Thymus (tissue), 11 donors: ENCODE measurements around the gene EID3. TPM values are rescaled to one million over a fixed set of nuclear protein-coding genes. Genes with fewer than 3 reads are reported as not detected.

Experiments
- DNase-seq, 9 donors: peaks; one replicate each; pipeline ENCODE4 v3.0.0-alpha.2; 2013; ENCODE audit warnings: low spot score in 9 of 9, low read depth in 6 of 9, missing footprints in 1 of 9
- H3K27ac ChIP-seq, 2 donors: one replicate each; pipeline ENCODE4 v1.5.1; 2013; ENCODE audit warnings: control low read depth in 1 of 2, low read depth in 1 of 2, low read length in 1 of 2, mild to moderate bottlenecking in 1 of 2, moderate library complexity in 1 of 2
- H3K27me3 ChIP-seq, 2 donors: one replicate each; pipeline ENCODE4 v1.5.1; 2013; ENCODE audit warnings: low read length in 1 of 2; ENCODE audit not compliant: control insufficient read depth in 2 of 2, insufficient read depth in 1 of 2
- H3K36me3 ChIP-seq, 2 donors: one replicate each; pipeline ENCODE4 v1.5.1; 2013; ENCODE audit warnings: low read length in 1 of 2, mild to moderate bottlenecking in 1 of 2, moderate library complexity in 1 of 2; ENCODE audit not compliant: control insufficient read depth in 2 of 2, insufficient read depth in 2 of 2
- H3K4me1 ChIP-seq, 2 donors: one replicate each; pipeline ENCODE4 v1.5.1; 2013; ENCODE audit warnings: low read length in 2 of 2; ENCODE audit not compliant: control insufficient read depth in 2 of 2, insufficient read depth in 2 of 2
- H3K4me3 ChIP-seq, 2 donors: one replicate each; pipeline ENCODE4 v1.5.1; 2013; ENCODE audit warnings: low read length in 2 of 2, control low read depth in 1 of 2, mild to moderate bottlenecking in 1 of 2
- H3K9me3 ChIP-seq, 2 donors: one replicate each; pipeline ENCODE4 v1.5.1; 2013; ENCODE audit warnings: low read length in 1 of 2, mild to moderate bottlenecking in 1 of 2; ENCODE audit not compliant: control insufficient read depth in 2 of 2, insufficient read depth in 1 of 2
- WGBS: extraction: QIAGEN DNeasy Blood & Tissue Kit; methylation state at CpG from one replicate; pipeline ENCODE4 v1.1.7; 2013; 5-methylcytosine and 5-hydroxymethylcytosine counted together
- polyA plus RNA-seq: library from polyadenylated mRNA; stranded (reverse); fragments of 200-250 nt; gene quantifications from one replicate; pipeline ENCODE4 v1.2.3, GENCODE V29; 2013
- total RNA-seq: library from RNA; stranded (reverse); fragments of 120-200 nt; gene quantifications from one replicate; pipeline ENCODE4 v1.2.4, GENCODE V29; 2013
- donor health status: healthy.

EID3 gene
- total and polyA plus RNA-seq, 2 donors = 4.2 to 7.8 TPM

- H3K4me1 ChIP-seq = peaks cover 2 to 4% of the 10 kb centered on the region in 2 donors
- H3K4me3 ChIP-seq = no peak overlapping the region
- no peak for DNase-seq
- H3K27ac ChIP-seq = no peak overlapping the region
- no peaks in the 10 kb centered on the region for H3K27me3 ChIP-seq
- H3K36me3 ChIP-seq = no peaks in the 10 kb centered on the region
- no peaks in the 10 kb centered on the region for H3K9me3 ChIP-seq
- whole genome bisulfite sequencing = 94% methylated on average over 4 of the region's 4 CpGs
These were observed 28.7 kb upstream of the EID3 start for GRCh38 chr12:104274811-104275210.

DNA sequence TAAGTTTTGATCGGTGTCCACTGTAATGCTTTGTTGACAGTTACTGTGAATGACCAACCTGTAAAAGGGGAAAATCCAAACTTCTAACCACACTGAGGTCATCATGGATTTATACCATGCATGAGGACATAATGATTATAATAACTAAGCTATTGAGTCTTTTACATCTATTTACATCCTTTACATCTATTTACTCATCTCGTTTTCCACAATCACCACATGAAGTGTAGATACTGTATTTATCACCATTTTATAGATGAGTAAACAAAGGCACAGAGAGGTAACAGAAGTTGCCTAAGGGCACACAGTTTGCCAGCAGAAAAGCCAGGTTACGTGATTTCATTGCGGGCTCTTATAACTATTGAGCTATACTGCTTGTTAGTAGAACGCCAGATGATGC lies 27.9 kb upstream of the EID3 start:
- H3K36me3 ChIP-seq = no peaks in the 10 kb centered on the region
- no peak overlapping the region for H3K4me3 ChIP-seq
- DNase-seq = no peak
- peaks cover 2 to 4% of the 10 kb centered on the region in 2 donors for H3K4me1 ChIP-seq
- WGBS = 78% methylated on average over 5 of the region's 5 CpGs
- no peaks in the 10 kb centered on the region for H3K9me3 ChIP-seq
- H3K27me3 ChIP-seq = no peaks in the 10 kb centered on the region
- H3K27ac ChIP-seq = no peak overlapping the region

GRCh38 chr12:104276273-104277131 lies 27.0 kb upstream of the EID3 start:
- no peak overlapping the region for H3K4me3 ChIP-seq
- DNase-seq = no peak
- WGBS = 69% methylated on average over 8 of the region's 8 CpGs
- H3K27me3 ChIP-seq = no peaks in the 10 kb centered on the region
- H3K4me1 ChIP-seq = peaks cover 2 to 4% of the 10 kb centered on the region in 2 donors
- H3K27ac ChIP-seq = peak overlapping the region; percentile 2 to 43
- no peaks in the 10 kb centered on the region for H3K36me3 ChIP-seq
- H3K9me3 ChIP-seq = no peaks in the 10 kb centered on the region

GRCh38 chr12:104279164-104279563 lies 24.4 kb upstream of the EID3 start:
- no peaks in the 10 kb centered on the region for H3K27me3 ChIP-seq
- H3K4me1 ChIP-seq = peaks cover 2 to 4% of the 10 kb centered on the region in 2 donors
- no peak for DNase-seq
- H3K36me3 ChIP-seq = no peaks in the 10 kb centered on the region
- no peaks in the 10 kb centered on the region for H3K9me3 ChIP-seq
- no peak overlapping the region for H3K27ac ChIP-seq
- H3K4me3 ChIP-seq = no peak overlapping the region

DNA sequence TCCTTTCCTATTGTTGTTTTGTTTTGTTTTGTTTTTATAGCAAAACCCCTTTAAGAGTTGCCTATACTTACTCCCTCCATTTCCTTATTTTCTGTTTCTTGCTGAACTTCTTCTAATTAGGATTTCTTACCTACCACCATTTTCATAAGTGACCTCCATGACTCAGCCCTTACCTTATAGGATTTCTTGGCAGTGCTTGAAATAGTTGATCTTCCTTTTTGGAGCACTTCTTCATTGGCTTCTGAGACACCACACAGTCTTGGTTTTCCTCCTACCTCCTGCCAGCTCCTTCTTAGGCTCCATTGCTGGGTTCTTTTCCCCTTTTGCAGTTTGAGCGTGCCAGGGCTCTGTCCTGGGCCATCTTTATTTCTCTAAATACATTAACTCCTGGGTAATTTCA lies 23.4 kb upstream of the EID3 start:
- Histone ChIP-seq H3K4me1 (peaks cover 2 to 4% of the 10 kb centered on the region in 2 donors), H3K27me3 (no peaks in the 10 kb centered on the region), H3K27ac (no peak overlapping the region), H3K9me3 (no peaks in the 10 kb centered on the region), H3K36me3 (no peaks in the 10 kb centered on the region), H3K4me3 (no peak overlapping the region)
- DNase-seq = no peak
- WGBS = 98% methylated on average over 1 of the region's 1 CpG

- Histone ChIP-seq H3K27ac (no peak overlapping the region), H3K36me3 (no peaks in the 10 kb centered on the region), H3K4me3 (no peak overlapping the region), H3K4me1 (peaks cover 3 to 6% of the 10 kb centered on the region in 2 donors), H3K27me3 (no peaks in the 10 kb centered on the region), H3K9me3 (no peaks in the 10 kb centered on the region)
- 57% methylated on average over 4 of the region's 4 CpGs for WGBS
- DNase-seq = no peak
These were observed 22.7 kb upstream of the EID3 start for GRCh38 chr12:104280717-104281458.

DNA sequence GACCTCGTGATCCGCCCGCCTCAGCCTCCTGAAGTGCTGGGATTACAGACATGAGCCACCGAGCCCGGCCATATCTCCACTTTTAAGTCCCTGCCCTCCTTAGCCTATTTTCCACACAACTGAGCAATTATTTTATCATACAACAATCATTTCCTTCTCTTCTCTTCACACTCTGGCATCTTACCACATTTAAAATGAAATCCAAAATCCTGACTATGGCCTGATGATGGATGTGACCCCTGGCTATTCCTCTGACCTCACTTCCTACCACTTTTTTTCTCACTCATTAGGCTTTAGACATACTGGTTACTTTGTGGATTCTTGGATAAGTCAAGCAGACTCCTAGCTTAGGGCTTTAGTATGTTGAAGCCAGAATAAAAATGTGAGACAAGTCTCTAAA lies 21.9 kb upstream of the EID3 start:
- no peaks in the 10 kb centered on the region for H3K27me3 ChIP-seq
- peaks cover 2 to 10% of the 10 kb centered on the region in 2 donors for H3K4me1 ChIP-seq
- no peak overlapping the region for H3K4me3 ChIP-seq
- DNase-seq = no peak
- no peak overlapping the region for H3K27ac ChIP-seq
- WGBS = 98% methylated on average over 5 of the region's 5 CpGs
- H3K36me3 ChIP-seq = no peaks in the 10 kb centered on the region
- no peaks in the 10 kb centered on the region for H3K9me3 ChIP-seq

GRCh38 chr12:104282109-104282508 lies 21.4 kb upstream of the EID3 start:
- Histone ChIP-seq H3K27ac (no peak overlapping the region), H3K9me3 (no peaks in the 10 kb centered on the region), H3K4me3 (no peak overlapping the region), H3K36me3 (no peaks in the 10 kb centered on the region), H3K4me1 (peaks cover 2 to 10% of the 10 kb centered on the region in 2 donors), H3K27me3 (no peaks in the 10 kb centered on the region)
- DNase-seq = no peak

GRCh38 chr12:104285740-104286515 lies 17.6 kb upstream of the EID3 start:
- peaks cover 12 to 28% of the 10 kb centered on the region in 2 donors for H3K4me1 ChIP-seq
- H3K27ac ChIP-seq = peak overlapping the region; percentile 60 to 94
- 95% methylated on average over 3 of the region's 3 CpGs for WGBS
- H3K27me3 ChIP-seq = no peaks in the 10 kb centered on the region
- no peaks in the 10 kb centered on the region for H3K9me3 ChIP-seq
- DNase-seq = peak in 4 of 9 donors; percentile 19 to 56 (median 28)
- H3K4me3 ChIP-seq = no peak overlapping the region
- no peaks in the 10 kb centered on the region for H3K36me3 ChIP-seq
